ENCODE measurements around the gene IQGAP1. TPM values are rescaled to one million over a fixed set of nuclear protein-coding genes. Genes with fewer than 3 reads are reported as not detected.

IQGAP1 gene
- total and polyA plus RNA-seq, 2 of the 13 experiments (the other 11 are each of a cell fraction or from before 2014, with no cell fraction given), result 29.5 to 37.9 TPM

DNA sequence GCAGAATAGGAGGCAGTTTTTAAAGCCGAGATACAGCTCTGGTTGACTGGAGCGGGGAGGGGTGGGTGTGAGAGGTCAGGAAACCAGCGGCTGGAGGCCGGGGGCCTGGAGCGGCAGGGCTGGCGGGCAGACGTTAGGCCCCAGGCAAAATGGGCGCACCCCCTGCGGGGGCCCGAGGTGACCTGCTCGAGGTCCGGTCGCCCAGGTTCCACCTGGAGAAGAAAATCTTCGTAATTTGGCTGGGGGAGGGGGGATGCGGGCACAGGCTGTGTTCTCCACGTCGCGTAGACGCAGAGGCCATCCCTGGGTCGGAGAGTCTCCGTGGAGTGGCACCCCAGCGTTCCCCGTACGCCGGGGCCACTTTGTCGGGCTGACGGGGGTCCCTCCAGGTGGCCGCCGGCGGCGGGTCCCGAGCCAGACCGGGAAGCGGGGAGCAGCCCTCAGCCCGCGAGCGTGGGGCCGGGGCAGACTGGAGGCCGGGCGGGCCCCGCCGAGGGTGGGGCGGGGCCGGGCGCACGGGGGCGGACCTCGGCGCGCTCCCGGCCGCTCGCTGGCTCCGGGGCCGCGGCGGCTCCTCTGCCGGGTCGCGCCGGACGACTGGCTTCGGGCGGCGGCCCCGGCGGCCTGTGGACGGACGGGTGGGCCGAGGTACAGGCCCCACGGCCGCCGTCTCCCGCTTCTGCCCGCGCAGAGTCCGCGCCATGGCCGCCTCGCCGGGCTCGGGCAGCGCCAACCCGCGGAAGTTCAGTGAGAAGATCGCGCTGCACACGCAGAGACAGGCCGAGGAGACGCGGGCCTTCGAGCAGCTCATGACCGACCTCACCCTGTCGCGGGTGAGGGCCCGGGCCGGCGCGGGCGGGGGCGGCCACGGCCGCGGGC lies 141.6 kb downstream of the IQGAP1 start, which contains the start of gene CRTC3 (continued):
- TF ChIP-seq ZNF780A (CRISPR knock-in tag; IDR thresholded peaks at IDR 0.05) (no peak), SP4 (CRISPR knock-in tag; IDR thresholded peaks at IDR 0.05) (0 out of 2 replicates have a peak, but pooled peaks have one; percentile 7), ZBTB7A (CRISPR knock-in tag; IDR thresholded peaks at IDR 0.05) (no peak), MEIS1 (CRISPR knock-in tag; IDR thresholded peaks at IDR 0.05; ENCODE audit: borderline replicate concordance) (0 out of 2 replicates have a peak, but pooled peaks have one; percentile 1), ZNF501 (CRISPR knock-in tag; IDR thresholded peaks at IDR 0.05) (peak; percentile 35; the same call in 1 of the 2 replicates), SRY (CRISPR knock-in tag; IDR thresholded peaks at IDR 0.05) (0 out of 2 replicates have a peak, but pooled peaks have one; percentile 6), ZNF101 (CRISPR knock-in tag; IDR thresholded peaks at IDR 0.05; ENCODE audit: borderline replicate concordance, low read depth) (no peak), ZFP62 (CRISPR knock-in tag; IDR thresholded peaks at IDR 0.05) (no peak), RBM39 (IDR thresholded peaks at IDR 0.05; ENCODE audit: low read depth, low read length, poor library complexity, severe bottlenecking) (peak; percentile 15), NONO (IDR thresholded peaks at IDR 0.05) (no peak), NONO (CRISPR knock-in tag; conservative IDR thresholded peaks at IDR 0.05) (no peak; the same call in 1 of the 2 replicates), HNRNPH1 (optimal IDR thresholded peaks at IDR 0.05; ENCODE audit: low read depth, low read length) (no peak), ZNF224 (CRISPR knock-in tag; IDR thresholded peaks at IDR 0.05) (no peak), GFI1 (CRISPR knock-in tag; IDR thresholded peaks at IDR 0.05; ENCODE audit: borderline replicate concordance) (no peak), ZNF383 (CRISPR knock-in tag; IDR thresholded peaks at IDR 0.05; ENCODE audit: borderline replicate concordance) (no peak), ZNF747 (CRISPR knock-in tag; IDR thresholded peaks at IDR 0.05; ENCODE audit: borderline replicate concordance) (no peak), ZNF446 (CRISPR knock-in tag; IDR thresholded peaks at IDR 0.05) (peak; percentile 54; the same call in 1 of the 2 replicates), POLR2A (IDR thresholded peaks at IDR 0.05; ENCODE audit: insufficient read depth in 1 of 2, low read depth in 2 of 2, low read length in 2 of 2) (peak in 1 of 2 experiments; percentile 26; a peak in 1 of 4 replicates), KDM6A (CRISPR knock-in tag; IDR thresholded peaks at IDR 0.05; ENCODE audit: low read depth) (no peak), ZFY (CRISPR knock-in tag; IDR thresholded peaks at IDR 0.05) (peak; percentile 82), ZSCAN9 (CRISPR knock-in tag; IDR thresholded peaks at IDR 0.05; ENCODE audit: borderline replicate concordance) (no peak), YY1 (IDR thresholded peaks at IDR 0.05; ENCODE audit: insufficient read depth, insufficient replicate concordance, low read depth, low read length) (peak; percentile 68)
- TF ChIP-seq, protein P1, sequence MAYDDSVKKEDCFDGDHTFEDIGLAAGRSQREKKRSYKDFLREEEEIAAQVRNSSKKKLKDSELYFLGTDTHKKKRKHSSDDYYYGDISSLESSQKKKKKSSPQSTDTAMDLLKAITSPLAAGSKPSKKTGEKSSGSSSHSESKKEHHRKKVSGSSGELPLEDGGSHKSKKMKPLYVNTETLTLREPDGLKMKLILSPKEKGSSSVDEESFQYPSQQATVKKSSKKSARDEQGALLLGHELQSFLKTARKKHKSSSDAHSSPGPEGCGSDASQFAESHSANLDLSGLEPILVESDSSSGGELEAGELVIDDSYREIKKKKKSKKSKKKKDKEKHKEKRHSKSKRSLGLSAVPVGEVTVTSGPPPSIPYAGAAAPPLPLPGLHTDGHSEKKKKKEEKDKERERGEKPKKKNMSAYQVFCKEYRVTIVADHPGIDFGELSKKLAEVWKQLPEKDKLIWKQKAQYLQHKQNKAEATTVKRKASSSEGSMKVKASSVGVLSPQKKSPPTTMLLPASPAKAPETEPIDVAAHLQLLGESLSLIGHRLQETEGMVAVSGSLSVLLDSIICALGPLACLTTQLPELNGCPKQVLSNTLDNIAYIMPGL (CRISPR knock-in tag; IDR thresholded peaks at IDR 0.05; ENCODE audit: borderline replicate concordance in 1 of 2, low read depth in 1 of 2), result peak in 1 of 2 experiments; percentile 10; a peak in 3 of 4 replicates
- TF ChIP-seq, protein P2, sequence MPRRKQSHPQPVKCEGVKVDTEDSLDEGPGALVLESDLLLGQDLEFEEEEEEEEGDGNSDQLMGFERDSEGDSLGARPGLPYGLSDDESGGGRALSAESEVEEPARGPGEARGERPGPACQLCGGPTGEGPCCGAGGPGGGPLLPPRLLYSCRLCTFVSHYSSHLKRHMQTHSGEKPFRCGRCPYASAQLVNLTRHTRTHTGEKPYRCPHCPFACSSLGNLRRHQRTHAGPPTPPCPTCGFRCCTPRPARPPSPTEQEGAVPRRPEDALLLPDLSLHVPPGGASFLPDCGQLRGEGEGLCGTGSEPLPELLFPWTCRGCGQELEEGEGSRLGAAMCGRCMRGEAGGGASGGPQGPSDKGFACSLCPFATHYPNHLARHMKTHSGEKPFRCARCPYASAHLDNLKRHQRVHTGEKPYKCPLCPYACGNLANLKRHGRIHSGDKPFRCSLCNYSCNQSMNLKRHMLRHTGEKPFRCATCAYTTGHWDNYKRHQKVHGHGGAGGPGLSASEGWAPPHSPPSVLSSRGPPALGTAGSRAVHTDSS (CRISPR knock-in tag; conservative IDR thresholded peaks at IDR 0.05), result no peak
- TF ChIP-seq, protein P3, sequence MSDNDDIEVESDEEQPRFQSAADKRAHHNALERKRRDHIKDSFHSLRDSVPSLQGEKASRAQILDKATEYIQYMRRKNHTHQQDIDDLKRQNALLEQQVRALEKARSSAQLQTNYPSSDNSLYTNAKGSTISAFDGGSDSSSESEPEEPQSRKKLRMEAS (IDR thresholded peaks at IDR 0.05), result peak; percentile 57; the same call in 1 of the 2 replicates

Measured in HepG2 (cell line).